ENCODE measurements around the gene BBOF1. TPM values are rescaled to one million over a fixed set of nuclear protein-coding genes. Genes with fewer than 3 reads are reported as not detected.

Gene BBOF1
- total and polyA plus RNA-seq, 4 donors: 14.7 to 23.1 (median 16.1) TPM

- Histone ChIP-seq H3K36me3 (ENCODE audit: control insufficient read depth, insufficient read depth, low read length) (no peaks in the 10 kb centered on the region), H3K4me3 (ENCODE audit: low read depth, low read length) (peak overlapping the region; percentile 93), H3K4me1 (ENCODE audit: control insufficient read depth, insufficient read depth, low read length) (peaks cover 12% of the 10 kb centered on the region), H3K27ac (ENCODE audit: low read depth, low read length) (peak overlapping the region; percentile 95), H3K9me3 (ENCODE audit: control insufficient read depth, insufficient read depth, low read length) (no peaks in the 10 kb centered on the region), H3K27me3 (ENCODE audit: control insufficient read depth, insufficient read depth, low read length) (no peaks in the 10 kb centered on the region)
- WGBS (ENCODE audit: insufficient coverage): under 1% methylated on average over 17 of the region's 21 CpGs
- DNase-seq (ENCODE audit: low read depth in 4 of 6, low spot score in 6 of 6): peak in 3 of 6 donors; percentile 2 to 4 (median 3)
Measured at GRCh38 chr14:74019408-74020137, 424 bp downstream of the BBOF1 start.

GRCh38 chr14:74022346-74022745, 3.2 kb downstream of the BBOF1 start:
- Histone ChIP-seq H3K27me3 (ENCODE audit: control insufficient read depth, insufficient read depth, low read length) (no peaks in the 10 kb centered on the region), H3K9me3 (ENCODE audit: control insufficient read depth, insufficient read depth, low read length) (no peaks in the 10 kb centered on the region), H3K36me3 (ENCODE audit: control insufficient read depth, insufficient read depth, low read length) (no peaks in the 10 kb centered on the region), H3K4me3 (ENCODE audit: low read depth, low read length) (no peak overlapping the region), H3K27ac (ENCODE audit: low read depth, low read length) (no peak overlapping the region), H3K4me1 (ENCODE audit: control insufficient read depth, insufficient read depth, low read length) (peaks cover 12% of the 10 kb centered on the region)
- WGBS (ENCODE audit: insufficient coverage): 95% methylated on average over 3 of the region's 4 CpGs
- DNase-seq (ENCODE audit: low read depth in 4 of 6, low spot score in 6 of 6): no peak

GRCh38 chr14:74029136-74029535, 10.0 kb downstream of the BBOF1 start:
- WGBS (ENCODE audit: insufficient coverage): 100% methylated on average over 2 of the region's 3 CpGs
- no peak for DNase-seq (ENCODE audit: low read depth in 4 of 6, low spot score in 6 of 6)

GRCh38 chr14:74034572-74034971, 15.4 kb downstream of the BBOF1 start:
- 50% methylated on average over 2 of the region's 3 CpGs for WGBS (ENCODE audit: insufficient coverage)
- no peaks in the 10 kb centered on the region for H3K27me3 ChIP-seq (ENCODE audit: control insufficient read depth, insufficient read depth, low read length)
- no peak for DNase-seq (ENCODE audit: low read depth in 4 of 6, low spot score in 6 of 6)
- H3K27ac ChIP-seq (ENCODE audit: low read depth, low read length): no peak overlapping the region
- H3K4me1 ChIP-seq (ENCODE audit: control insufficient read depth, insufficient read depth, low read length): no peaks in the 10 kb centered on the region
- no peaks in the 10 kb centered on the region for H3K9me3 ChIP-seq (ENCODE audit: control insufficient read depth, insufficient read depth, low read length)
- H3K4me3 ChIP-seq (ENCODE audit: low read depth, low read length): no peak overlapping the region
- peaks cover 6% of the 10 kb centered on the region for H3K36me3 ChIP-seq (ENCODE audit: control insufficient read depth, insufficient read depth, low read length)

More at GRCh38 chr14:74029136-74029535, 10.0 kb downstream of the BBOF1 start:
- Histone ChIP-seq H3K4me3 (ENCODE audit: low read depth, low read length) (no peak overlapping the region), H3K36me3 (ENCODE audit: control insufficient read depth, insufficient read depth, low read length) (no peaks in the 10 kb centered on the region), H3K27ac (ENCODE audit: low read depth, low read length) (no peak overlapping the region), H3K4me1 (ENCODE audit: control insufficient read depth, insufficient read depth, low read length) (no peaks in the 10 kb centered on the region), H3K9me3 (ENCODE audit: control insufficient read depth, insufficient read depth, low read length) (no peaks in the 10 kb centered on the region), H3K27me3 (ENCODE audit: control insufficient read depth, insufficient read depth, low read length) (no peaks in the 10 kb centered on the region)

GRCh38 chr14:74035556-74035955, 16.4 kb downstream of the BBOF1 start:
- no peaks in the 10 kb centered on the region for H3K27me3 ChIP-seq (ENCODE audit: control insufficient read depth, insufficient read depth, low read length)
- 80% methylated on average over 1 of the region's 4 CpGs for WGBS (ENCODE audit: insufficient coverage)

GRCh38 chr14:74038020-74038859, 19.1 kb downstream of the BBOF1 start:
- H3K36me3 ChIP-seq (ENCODE audit: control insufficient read depth, insufficient read depth, low read length): peaks cover 25% of the 10 kb centered on the region
- no peaks in the 10 kb centered on the region for H3K9me3 ChIP-seq (ENCODE audit: control insufficient read depth, insufficient read depth, low read length)
- no peak overlapping the region for H3K27ac ChIP-seq (ENCODE audit: low read depth, low read length)
- no CpG with 5 or more reads among the region's 3 CpGs for WGBS (ENCODE audit: insufficient coverage)
- H3K4me3 ChIP-seq (ENCODE audit: low read depth, low read length): no peak overlapping the region
- no peaks in the 10 kb centered on the region for H3K27me3 ChIP-seq (ENCODE audit: control insufficient read depth, insufficient read depth, low read length)
- no peaks in the 10 kb centered on the region for H3K4me1 ChIP-seq (ENCODE audit: control insufficient read depth, insufficient read depth, low read length)
- peak; percentile 10 to 89 (median 30) for DNase-seq (ENCODE audit: low read depth in 4 of 6, low spot score in 6 of 6)

More at GRCh38 chr14:74035556-74035955, 16.4 kb downstream of the BBOF1 start:
- peaks cover 6% of the 10 kb centered on the region for H3K36me3 ChIP-seq (ENCODE audit: control insufficient read depth, insufficient read depth, low read length)
- H3K9me3 ChIP-seq (ENCODE audit: control insufficient read depth, insufficient read depth, low read length): no peaks in the 10 kb centered on the region
- DNase-seq (ENCODE audit: low read depth in 4 of 6, low spot score in 6 of 6): no peak
- no peak overlapping the region for H3K27ac ChIP-seq (ENCODE audit: low read depth, low read length)
- no peak overlapping the region for H3K4me3 ChIP-seq (ENCODE audit: low read depth, low read length)
- no peaks in the 10 kb centered on the region for H3K4me1 ChIP-seq (ENCODE audit: control insufficient read depth, insufficient read depth, low read length)

- Histone ChIP-seq H3K27me3 (ENCODE audit: control insufficient read depth, insufficient read depth, low read length) (no peaks in the 10 kb centered on the region), H3K36me3 (ENCODE audit: control insufficient read depth, insufficient read depth, low read length) (peaks cover 27% of the 10 kb centered on the region), H3K9me3 (ENCODE audit: control insufficient read depth, insufficient read depth, low read length) (no peaks in the 10 kb centered on the region), H3K4me1 (ENCODE audit: control insufficient read depth, insufficient read depth, low read length) (no peaks in the 10 kb centered on the region), H3K27ac (ENCODE audit: low read depth, low read length) (no peak overlapping the region), H3K4me3 (ENCODE audit: low read depth, low read length) (no peak overlapping the region)
- no peak for DNase-seq (ENCODE audit: low read depth in 4 of 6, low spot score in 6 of 6)
- WGBS (ENCODE audit: insufficient coverage): 29% methylated on average over 2 of the region's 2 CpGs
Measured at GRCh38 chr14:74042296-74042695, 23.1 kb downstream of the BBOF1 start.

DNA sequence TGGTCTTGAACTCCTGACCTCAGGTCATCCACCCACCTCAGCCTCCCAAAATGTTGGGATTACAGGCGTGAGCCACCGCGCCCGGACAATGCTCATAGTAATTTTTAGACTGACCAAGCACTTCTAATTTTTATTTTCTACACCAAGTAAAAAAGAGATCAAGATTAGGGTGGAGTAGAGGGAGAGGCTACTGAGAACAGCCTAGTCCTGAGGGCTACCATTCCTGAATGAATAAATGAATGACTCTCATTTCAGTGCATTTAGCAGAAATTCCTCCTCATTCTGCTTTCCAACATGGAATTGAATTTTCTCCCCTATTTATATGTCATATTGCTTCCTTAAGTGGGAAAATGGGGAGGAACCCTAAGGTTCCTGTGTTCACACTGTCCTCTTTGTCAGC, 26.4 kb downstream of the BBOF1 start:
- no peak for DNase-seq (ENCODE audit: low read depth in 4 of 6, low spot score in 6 of 6)
- Histone ChIP-seq H3K36me3 (ENCODE audit: control insufficient read depth, insufficient read depth, low read length) (peaks cover 32% of the 10 kb centered on the region), H3K4me3 (ENCODE audit: low read depth, low read length) (no peak overlapping the region), H3K27me3 (ENCODE audit: control insufficient read depth, insufficient read depth, low read length) (no peaks in the 10 kb centered on the region), H3K27ac (ENCODE audit: low read depth, low read length) (no peak overlapping the region), H3K4me1 (ENCODE audit: control insufficient read depth, insufficient read depth, low read length) (no peaks in the 10 kb centered on the region), H3K9me3 (ENCODE audit: control insufficient read depth, insufficient read depth, low read length) (no peaks in the 10 kb centered on the region)
- 100% methylated on average over 1 of the region's 4 CpGs for WGBS (ENCODE audit: insufficient coverage)

DNA sequence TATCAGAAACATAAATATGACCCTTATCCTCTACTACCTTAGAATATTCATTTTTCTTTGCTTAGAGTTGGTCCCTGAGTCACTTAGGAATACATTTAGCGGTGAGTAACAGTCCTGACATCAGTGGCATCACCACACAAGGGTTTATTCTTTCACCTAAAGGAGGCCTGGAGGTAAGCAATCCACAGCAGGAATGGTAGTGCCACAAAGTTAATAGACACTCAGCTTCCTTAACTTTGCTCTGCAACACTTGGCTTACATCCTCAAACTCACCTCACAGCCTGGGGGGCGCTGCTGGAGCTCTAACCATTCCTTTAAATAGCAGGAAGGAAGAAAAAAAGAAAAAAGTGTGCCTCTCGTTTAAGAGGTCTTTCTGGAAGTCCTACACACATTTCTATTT, 29.1 kb downstream of the BBOF1 start:
- no peak overlapping the region for H3K4me3 ChIP-seq (ENCODE audit: low read depth, low read length)
- no peak for DNase-seq (ENCODE audit: low read depth in 4 of 6, low spot score in 6 of 6)

More for the DNA sequence above, 29.1 kb downstream of the BBOF1 start:
- no peaks in the 10 kb centered on the region for H3K27me3 ChIP-seq (ENCODE audit: control insufficient read depth, insufficient read depth, low read length)
- H3K36me3 ChIP-seq (ENCODE audit: control insufficient read depth, insufficient read depth, low read length): peaks cover 13% of the 10 kb centered on the region
- no peaks in the 10 kb centered on the region for H3K9me3 ChIP-seq (ENCODE audit: control insufficient read depth, insufficient read depth, low read length)
- WGBS (ENCODE audit: insufficient coverage): 83% methylated on average over 1 of the region's 3 CpGs
- H3K27ac ChIP-seq (ENCODE audit: low read depth, low read length): no peak overlapping the region
- H3K4me1 ChIP-seq (ENCODE audit: control insufficient read depth, insufficient read depth, low read length): no peaks in the 10 kb centered on the region
